ENCODE measurements around the gene HOXA9. TPM values are rescaled to one million over a fixed set of nuclear protein-coding genes. Genes with fewer than 3 reads are reported as not detected.
A peak's percentile ranks its signal among the peaks of the same experiment; 100 is the strongest.

Gene HOXA9
- total and polyA plus RNA-seq, 3 donors from 2014 or later, result 0.25 to 1.0 (median 0.39) TPM

DNA sequence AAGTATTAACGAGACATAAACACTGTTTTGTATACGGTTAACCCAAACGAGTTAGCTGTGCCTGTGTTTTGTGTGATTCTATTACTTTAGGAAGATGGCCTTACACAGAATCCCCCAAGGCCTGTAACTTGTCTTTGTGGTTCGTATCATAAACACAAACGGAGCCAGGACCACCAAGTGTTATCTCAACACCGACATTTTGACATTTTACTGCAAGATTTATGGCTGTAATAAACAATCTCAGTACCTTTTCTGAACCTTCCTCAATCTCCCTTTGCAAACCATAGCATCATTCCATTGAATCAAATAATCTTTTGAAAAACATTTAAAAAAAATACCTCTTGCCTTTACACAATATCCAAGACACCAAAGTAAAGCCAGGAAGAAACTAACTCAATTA lies 32.4 kb downstream of the HOXA9 start:
- Histone ChIP-seq H3K36me3 (ENCODE audit: low read depth, missing control alignments) (no peaks in the 10 kb centered on the region), H3K4me3 (no peak overlapping the region), H3K4me1 (no peaks in the 10 kb centered on the region), H3K27me3 (no peaks in the 10 kb centered on the region), H3K9me3 (no peaks in the 10 kb centered on the region), H3K27ac (no peak overlapping the region)
- intact Hi-C loops (cut with DNase I; ENCODE audit: low total_unique reads), result no loop called here
- DNase-seq, result no peak
- TF ChIP-seq POLR2A (IDR thresholded peaks at IDR 0.05), result no peak
- TF ChIP-seq, protein P1, sequence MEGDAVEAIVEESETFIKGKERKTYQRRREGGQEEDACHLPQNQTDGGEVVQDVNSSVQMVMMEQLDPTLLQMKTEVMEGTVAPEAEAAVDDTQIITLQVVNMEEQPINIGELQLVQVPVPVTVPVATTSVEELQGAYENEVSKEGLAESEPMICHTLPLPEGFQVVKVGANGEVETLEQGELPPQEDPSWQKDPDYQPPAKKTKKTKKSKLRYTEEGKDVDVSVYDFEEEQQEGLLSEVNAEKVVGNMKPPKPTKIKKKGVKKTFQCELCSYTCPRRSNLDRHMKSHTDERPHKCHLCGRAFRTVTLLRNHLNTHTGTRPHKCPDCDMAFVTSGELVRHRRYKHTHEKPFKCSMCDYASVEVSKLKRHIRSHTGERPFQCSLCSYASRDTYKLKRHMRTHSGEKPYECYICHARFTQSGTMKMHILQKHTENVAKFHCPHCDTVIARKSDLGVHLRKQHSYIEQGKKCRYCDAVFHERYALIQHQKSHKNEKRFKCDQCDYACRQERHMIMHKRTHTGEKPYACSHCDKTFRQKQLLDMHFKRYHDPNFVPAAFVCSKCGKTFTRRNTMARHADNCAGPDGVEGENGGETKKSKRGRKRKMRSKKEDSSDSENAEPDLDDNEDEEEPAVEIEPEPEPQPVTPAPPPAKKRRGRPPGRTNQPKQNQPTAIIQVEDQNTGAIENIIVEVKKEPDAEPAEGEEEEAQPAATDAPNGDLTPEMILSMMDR (IDR thresholded peaks at IDR 0.05), result no peak
- 51 to 60% methylated on average over 6 of the region's 6 CpGs for WGBS, 2 donors

GRCh38 chr7:27132214-27132613 lies 33.1 kb downstream of the HOXA9 start:
- WGBS, 2 donors, result 73 to 76% methylated on average over 2 of the region's 2 CpGs
- TF ChIP-seq POLR2A (IDR thresholded peaks at IDR 0.05), result no peak
- TF ChIP-seq, protein P1 (IDR thresholded peaks at IDR 0.05), result no peak
- no peaks in the 10 kb centered on the region for H3K4me1 ChIP-seq
- H3K27me3 ChIP-seq, result no peaks in the 10 kb centered on the region
- no peak overlapping the region for H3K27ac ChIP-seq
- no peak overlapping the region for H3K4me3 ChIP-seq
- no peaks in the 10 kb centered on the region for H3K36me3 ChIP-seq (ENCODE audit: low read depth, missing control alignments)
- intact Hi-C loops (cut with DNase I; ENCODE audit: low total_unique reads), result no loop called here
- DNase-seq, result no peak
- H3K9me3 ChIP-seq, result no peaks in the 10 kb centered on the region

GRCh38 chr7:27131390-27131819 lies 33.9 kb downstream of the HOXA9 start:
- Histone ChIP-seq H3K27me3 (no peaks in the 10 kb centered on the region), H3K4me3 (peak overlapping the region; percentile 57 to 75), H3K9me3 (no peaks in the 10 kb centered on the region), H3K36me3 (ENCODE audit: low read depth, missing control alignments) (no peaks in the 10 kb centered on the region), H3K4me1 (no peaks in the 10 kb centered on the region), H3K27ac (no peak overlapping the region)
- no peak for DNase-seq
- TF ChIP-seq POLR2A (IDR thresholded peaks at IDR 0.05), result no peak
- TF ChIP-seq, protein P1 (IDR thresholded peaks at IDR 0.05), result no peak
- 26% methylated on average over 12 of the region's 12 CpGs for WGBS, 2 donors
- intact Hi-C loops (cut with DNase I; ENCODE audit: low total_unique reads), result no loop called here

GRCh38 chr7:27130540-27131389 lies 34.6 kb downstream of the HOXA9 start, which contains the start of gene HOXA4:
Gene HOXA4, minus strand, starts transcription at chr7:27130757. Its CDS starts 24 bp downstream, at chr7:27130733.
- intact Hi-C loops (cut with DNase I; ENCODE audit: low total_unique reads), result no loop called here
- DNase-seq, result peak; percentile 88
- H3K4me3 ChIP-seq, result peak within 1 kb of the TSS; percentile 57 to 75
- no peaks in the 10 kb centered on the region for H3K9me3 ChIP-seq
- no peak within 1 kb of the TSS for H3K27ac ChIP-seq
- 5 to 7% methylated on average over 15 to 66 of the region's 67 CpGs for WGBS, 2 donors
- no peaks in the 10 kb centered on the region for H3K4me1 ChIP-seq
- no peaks in the 10 kb centered on the region for H3K36me3 ChIP-seq (ENCODE audit: low read depth, missing control alignments)
- H3K27me3 ChIP-seq, result no peaks in the 10 kb centered on the region
- no peak for TF ChIP-seq POLR2A (IDR thresholded peaks at IDR 0.05)
- TF ChIP-seq, protein P1 (IDR thresholded peaks at IDR 0.05), result no peak

All from testis (tissue), 3 donors.